HEK293 (cell line): ENCODE measurements around the gene RHEX.

Source experiments
- CTCF ChIA-PET: fragments of 350-600 bp; formaldehyde crosslinking; extraction: SDS; loops from one replicate; lab custom pipeline; 2021; ENCODE audit warnings: antibody characterized with exemption; lab: Yijun Ruan, JAX
- POLR2A ChIA-PET: fragments of 300-600 bp; formaldehyde crosslinking; extraction: SDS; loops from one replicate; lab custom pipeline; 2020; ENCODE audit warnings: antibody characterized with exemption, inconsistent platforms; lab: Yijun Ruan, JAX
- H3K27ac ChIP-seq: fragments of 200-500 bp; sonication (Bioruptor generic); 2 replicates; pipeline ENCODE4 v1.5.1; 2014; ENCODE audit warnings: low read depth, low read length, control low read depth, inconsistent platforms; ENCODE audit errors: extremely low read depth
- H3K36me3 ChIP-seq, 2 experiments: fragments of 200-500 bp in 1 of 2; sonication (Bioruptor generic) in 1 of 2; 1 replicate in 1 of 2; 2 replicates in 1 of 2; pipeline ENCODE4 v1.5.1; 2014 to 2017; ENCODE audit warnings: inconsistent platforms in 2 of 2, low read length in 2 of 2; ENCODE audit not compliant: control insufficient read depth in 2 of 2, insufficient read depth in 1 of 2
- H3K4me1 ChIP-seq: fragments of 200-500 bp; sonication (Bioruptor generic); 2 replicates; pipeline ENCODE4 v1.5.1; 2014; ENCODE audit warnings: mild to moderate bottlenecking, low read length, inconsistent platforms; ENCODE audit not compliant: control insufficient read depth, insufficient read depth
- H3K4me3 ChIP-seq: 2 replicates; pipeline ENCODE4 v1.5.1; 2011; ENCODE audit warnings: low read depth, mild to moderate bottlenecking, control low read depth, low read length, moderate library complexity
- H3K9me3 ChIP-seq: fragments of 200-500 bp; sonication (Bioruptor generic); 2 replicates; pipeline ENCODE4 v1.5.1; 2014; ENCODE audit warnings: low read depth, low read length, inconsistent platforms; ENCODE audit not compliant: control insufficient read depth, insufficient read depth
- EGR2 ChIP-seq: fragments of 450-650 bp; formaldehyde crosslinking; IDR thresholded peaks from 2 replicates; pipeline ENCODE4 v1.5.1; 2016; ENCODE audit warnings: low read depth, missing biosample characterization, missing genetic modification characterization
- GFI1B ChIP-seq: fragments of 450-650 bp; formaldehyde crosslinking; IDR thresholded peaks from 2 replicates; pipeline ENCODE4 v1.5.1; 2016; ENCODE audit warnings: missing biosample characterization, missing genetic modification characterization
- GLIS1 ChIP-seq: fragments of 450-650 bp; formaldehyde crosslinking; IDR thresholded peaks from 2 replicates; pipeline ENCODE4 v1.5.1; 2016; ENCODE audit warnings: missing biosample characterization, missing genetic modification characterization
- HOXA7 ChIP-seq: sonication (generic); formaldehyde crosslinking; IDR thresholded peaks from 2 replicates; pipeline ENCODE4 v1.8.1; 2022; ENCODE audit warnings: missing genetic modification reagents, borderline replicate concordance
- KLF9 ChIP-seq: fragments of 450-650 bp; formaldehyde crosslinking; IDR thresholded peaks from 2 replicates; pipeline ENCODE4 v1.5.1; 2016; ENCODE audit warnings: missing biosample characterization, missing genetic modification characterization, low read depth
- WT1 ChIP-seq: fragments of 450-650 bp; formaldehyde crosslinking; IDR thresholded peaks from 2 replicates; pipeline ENCODE4 v1.5.1; 2016; ENCODE audit warnings: missing biosample characterization, missing genetic modification characterization
- ZEB2 ChIP-seq: fragments of 450-650 bp; formaldehyde crosslinking; IDR thresholded peaks from 2 replicates; pipeline ENCODE4 v1.5.1; 2016; ENCODE audit warnings: missing biosample characterization, missing genetic modification characterization
- ZFP69B ChIP-seq: fragments of 450-650 bp; formaldehyde crosslinking; IDR thresholded peaks from 2 replicates; pipeline ENCODE4 v1.5.1; 2016; ENCODE audit warnings: missing biosample characterization, missing genetic modification characterization
- ZNF10 ChIP-seq: fragments of 450-650 bp; formaldehyde crosslinking; IDR thresholded peaks from 2 replicates; pipeline ENCODE4 v1.5.1; 2017; ENCODE audit warnings: missing biosample characterization, missing genetic modification characterization
- ZNF140 ChIP-seq: fragments of 450-650 bp; formaldehyde crosslinking; IDR thresholded peaks from 2 replicates; pipeline ENCODE4 v1.5.1; 2016; ENCODE audit warnings: missing biosample characterization, missing genetic modification characterization
- ZNF2 ChIP-seq: fragments of 450-650 bp; formaldehyde crosslinking; IDR thresholded peaks from 2 replicates; pipeline ENCODE4 v1.5.1; 2016; ENCODE audit warnings: missing biosample characterization, missing genetic modification characterization
- ZNF23 ChIP-seq: fragments of 450-650 bp; formaldehyde crosslinking; IDR thresholded peaks from 2 replicates; pipeline ENCODE4 v1.5.1; 2016; ENCODE audit warnings: missing biosample characterization, missing genetic modification characterization, borderline replicate concordance
- ZNF266 ChIP-seq: fragments of 450-650 bp; formaldehyde crosslinking; IDR thresholded peaks from 2 replicates; pipeline ENCODE4 v1.5.1; 2016; ENCODE audit warnings: missing biosample characterization, missing genetic modification characterization, low read depth
- ZNF394 ChIP-seq: fragments of 450-650 bp; formaldehyde crosslinking; IDR thresholded peaks from 2 replicates; pipeline ENCODE4 v1.5.1; 2016; ENCODE audit warnings: missing biosample characterization, missing genetic modification characterization, mild to moderate bottlenecking, moderate library complexity, borderline replicate concordance
- ZNF473 ChIP-seq: fragments of 450-650 bp; formaldehyde crosslinking; IDR thresholded peaks from 2 replicates; pipeline ENCODE4 v1.5.1; 2017; ENCODE audit warnings: missing biosample characterization, missing genetic modification characterization
- ZNF530 ChIP-seq: fragments of 450-650 bp; formaldehyde crosslinking; IDR thresholded peaks from 2 replicates; pipeline ENCODE4 v1.5.1; 2016; ENCODE audit warnings: low read depth, missing biosample characterization, missing genetic modification characterization
- ZNF548 ChIP-seq: fragments of 450-650 bp; formaldehyde crosslinking; IDR thresholded peaks from 2 replicates; pipeline ENCODE4 v1.5.1; 2016; ENCODE audit warnings: missing biosample characterization, missing genetic modification characterization
- ZNF629 ChIP-seq: fragments of 450-650 bp; formaldehyde crosslinking; IDR thresholded peaks from 2 replicates; pipeline ENCODE4 v1.5.1; 2017; ENCODE audit warnings: missing biosample characterization, missing genetic modification characterization
- ZNF785 ChIP-seq: fragments of 450-650 bp; formaldehyde crosslinking; IDR thresholded peaks from 2 replicates; pipeline ENCODE4 v1.5.1; 2016; ENCODE audit warnings: missing biosample characterization, missing genetic modification characterization
- TF ChIP-seq, protein P1 (sequence below): fragments of 450-650 bp; formaldehyde crosslinking; IDR thresholded peaks from 2 replicates; pipeline ENCODE4 v1.5.1; 2016; ENCODE audit warnings: missing biosample characterization, missing genetic modification characterization
- TF ChIP-seq, protein P2 (sequence below): fragments of 450-650 bp; formaldehyde crosslinking; IDR thresholded peaks from 2 replicates; pipeline ENCODE4 v1.5.1; 2016; ENCODE audit warnings: missing biosample characterization, missing genetic modification characterization
- TF ChIP-seq, protein P3 (sequence below): fragments of 450-650 bp; formaldehyde crosslinking; IDR thresholded peaks from 2 replicates; pipeline ENCODE4 v1.5.1; 2017; ENCODE audit warnings: missing biosample characterization, missing genetic modification characterization
- TF ChIP-seq, protein P4 (sequence below): fragments of 450-650 bp; formaldehyde crosslinking; IDR thresholded peaks from 2 replicates; pipeline ENCODE4 v1.5.1; 2017; ENCODE audit warnings: missing biosample characterization, mild to moderate bottlenecking, missing genetic modification characterization, moderate library complexity
- TF ChIP-seq, protein P5 (sequence below): fragments of 450-650 bp; formaldehyde crosslinking; IDR thresholded peaks from 2 replicates; pipeline ENCODE4 v1.5.0; 2017; ENCODE audit warnings: missing biosample characterization, missing genetic modification characterization, borderline replicate concordance

RHEX gene

DNA sequence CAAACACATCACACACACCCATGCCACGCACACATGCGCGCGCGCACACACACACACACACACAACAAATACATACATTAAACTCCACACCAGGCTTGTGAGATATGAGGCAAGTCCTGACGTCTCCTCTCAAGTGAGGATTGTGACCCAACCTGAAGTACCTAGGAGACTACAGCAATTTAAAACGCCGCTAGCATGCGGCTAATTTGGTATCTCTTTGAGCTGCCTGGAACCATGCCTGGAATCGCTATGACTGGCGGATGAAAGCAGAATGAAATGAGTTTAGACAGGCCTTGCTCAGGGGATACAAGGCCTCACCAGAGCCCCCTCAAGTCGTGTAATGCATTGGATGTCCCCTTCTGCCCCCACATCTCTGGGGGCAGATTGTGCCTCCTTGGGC lies 48.1 kb upstream of the RHEX start:
- Histone ChIP-seq H3K27ac (no peak overlapping the region), H3K9me3 (no peaks in the 10 kb centered on the region), H3K4me1 (no peaks in the 10 kb centered on the region), H3K4me3 (no peak overlapping the region), H3K36me3 (no peaks in the 10 kb centered on the region)
- ChIA-PET POLR2A (no interaction called here), CTCF (interaction anchor here (1.4 kb wide), 1 partner anchor 18 kb away, joined by 4 read pairs; no protein-coding TSS in a partner anchor)
- TF ChIP-seq KLF9 (tag by site-specific recombination) (no peak), ZNF473 (tag by site-specific recombination) (no peak), ZNF23 (tag by site-specific recombination) (no peak), GFI1B (no peak), HOXA7 (CRISPR knock-in tag) (no peak), ZNF548 (tag by site-specific recombination) (no peak), ZEB2 (tag by site-specific recombination) (no peak), ZNF530 (tag by site-specific recombination) (no peak)
- TF ChIP-seq, protein P1, sequence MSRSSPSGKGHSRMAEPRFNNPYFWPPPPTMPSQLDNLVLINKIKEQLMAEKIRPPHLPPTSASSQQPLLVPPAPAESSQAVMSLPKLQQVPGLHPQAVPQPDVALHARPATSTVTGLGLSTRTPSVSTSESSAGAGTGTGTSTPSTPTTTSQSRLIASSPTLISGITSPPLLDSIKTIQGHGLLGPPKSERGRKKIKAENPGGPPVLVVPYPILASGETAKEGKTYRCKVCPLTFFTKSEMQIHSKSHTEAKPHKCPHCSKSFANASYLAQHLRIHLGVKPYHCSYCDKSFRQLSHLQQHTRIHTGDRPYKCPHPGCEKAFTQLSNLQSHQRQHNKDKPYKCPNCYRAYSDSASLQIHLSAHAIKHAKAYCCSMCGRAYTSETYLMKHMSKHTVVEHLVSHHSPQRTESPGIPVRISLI: no peak
- TF ChIP-seq, protein P2, sequence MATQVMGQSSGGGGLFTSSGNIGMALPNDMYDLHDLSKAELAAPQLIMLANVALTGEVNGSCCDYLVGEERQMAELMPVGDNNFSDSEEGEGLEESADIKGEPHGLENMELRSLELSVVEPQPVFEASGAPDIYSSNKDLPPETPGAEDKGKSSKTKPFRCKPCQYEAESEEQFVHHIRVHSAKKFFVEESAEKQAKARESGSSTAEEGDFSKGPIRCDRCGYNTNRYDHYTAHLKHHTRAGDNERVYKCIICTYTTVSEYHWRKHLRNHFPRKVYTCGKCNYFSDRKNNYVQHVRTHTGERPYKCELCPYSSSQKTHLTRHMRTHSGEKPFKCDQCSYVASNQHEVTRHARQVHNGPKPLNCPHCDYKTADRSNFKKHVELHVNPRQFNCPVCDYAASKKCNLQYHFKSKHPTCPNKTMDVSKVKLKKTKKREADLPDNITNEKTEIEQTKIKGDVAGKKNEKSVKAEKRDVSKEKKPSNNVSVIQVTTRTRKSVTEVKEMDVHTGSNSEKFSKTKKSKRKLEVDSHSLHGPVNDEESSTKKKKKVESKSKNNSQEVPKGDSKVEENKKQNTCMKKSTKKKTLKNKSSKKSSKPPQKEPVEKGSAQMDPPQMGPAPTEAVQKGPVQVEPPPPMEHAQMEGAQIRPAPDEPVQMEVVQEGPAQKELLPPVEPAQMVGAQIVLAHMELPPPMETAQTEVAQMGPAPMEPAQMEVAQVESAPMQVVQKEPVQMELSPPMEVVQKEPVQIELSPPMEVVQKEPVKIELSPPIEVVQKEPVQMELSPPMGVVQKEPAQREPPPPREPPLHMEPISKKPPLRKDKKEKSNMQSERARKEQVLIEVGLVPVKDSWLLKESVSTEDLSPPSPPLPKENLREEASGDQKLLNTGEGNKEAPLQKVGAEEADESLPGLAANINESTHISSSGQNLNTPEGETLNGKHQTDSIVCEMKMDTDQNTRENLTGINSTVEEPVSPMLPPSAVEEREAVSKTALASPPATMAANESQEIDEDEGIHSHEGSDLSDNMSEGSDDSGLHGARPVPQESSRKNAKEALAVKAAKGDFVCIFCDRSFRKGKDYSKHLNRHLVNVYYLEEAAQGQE (tag by site-specific recombination): no peak
- TF ChIP-seq, protein P3, sequence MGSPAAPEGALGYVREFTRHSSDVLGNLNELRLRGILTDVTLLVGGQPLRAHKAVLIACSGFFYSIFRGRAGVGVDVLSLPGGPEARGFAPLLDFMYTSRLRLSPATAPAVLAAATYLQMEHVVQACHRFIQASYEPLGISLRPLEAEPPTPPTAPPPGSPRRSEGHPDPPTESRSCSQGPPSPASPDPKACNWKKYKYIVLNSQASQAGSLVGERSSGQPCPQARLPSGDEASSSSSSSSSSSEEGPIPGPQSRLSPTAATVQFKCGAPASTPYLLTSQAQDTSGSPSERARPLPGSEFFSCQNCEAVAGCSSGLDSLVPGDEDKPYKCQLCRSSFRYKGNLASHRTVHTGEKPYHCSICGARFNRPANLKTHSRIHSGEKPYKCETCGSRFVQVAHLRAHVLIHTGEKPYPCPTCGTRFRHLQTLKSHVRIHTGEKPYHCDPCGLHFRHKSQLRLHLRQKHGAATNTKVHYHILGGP: no peak

DNA sequence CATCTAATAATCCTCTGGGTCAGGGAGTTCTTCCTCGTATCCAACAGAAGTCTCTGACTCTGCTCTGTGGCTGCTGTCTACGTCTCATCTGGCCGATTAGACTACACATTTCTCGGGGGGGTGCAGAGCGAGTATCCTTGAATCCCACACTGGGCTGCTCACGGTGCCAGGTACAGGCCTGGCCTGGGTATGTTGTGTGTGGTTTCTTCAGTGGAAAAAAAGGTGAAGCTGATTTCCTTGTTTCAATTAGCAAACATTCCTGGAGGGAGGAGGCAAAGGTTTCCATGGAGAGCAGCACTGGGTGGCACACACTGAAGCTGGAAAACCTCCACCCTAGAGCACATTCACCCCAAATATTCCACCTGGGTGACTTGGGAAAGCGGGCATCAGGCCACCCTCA lies 47.7 kb upstream of the RHEX start:
- H3K9me3 ChIP-seq: no peaks in the 10 kb centered on the region
- no peak overlapping the region for H3K4me3 ChIP-seq
- no peaks in the 10 kb centered on the region for H3K36me3 ChIP-seq
- H3K27ac ChIP-seq: no peak overlapping the region
- no peaks in the 10 kb centered on the region for H3K4me1 ChIP-seq
- no peak for TF ChIP-seq GLIS1 (tag by site-specific recombination)
- TF ChIP-seq ZNF266 (tag by site-specific recombination): no peak
- no peak for TF ChIP-seq ZNF10
- TF ChIP-seq ZNF140 (tag by site-specific recombination): no peak
- TF ChIP-seq EGR2 (tag by site-specific recombination): no peak
- TF ChIP-seq, protein P4, sequence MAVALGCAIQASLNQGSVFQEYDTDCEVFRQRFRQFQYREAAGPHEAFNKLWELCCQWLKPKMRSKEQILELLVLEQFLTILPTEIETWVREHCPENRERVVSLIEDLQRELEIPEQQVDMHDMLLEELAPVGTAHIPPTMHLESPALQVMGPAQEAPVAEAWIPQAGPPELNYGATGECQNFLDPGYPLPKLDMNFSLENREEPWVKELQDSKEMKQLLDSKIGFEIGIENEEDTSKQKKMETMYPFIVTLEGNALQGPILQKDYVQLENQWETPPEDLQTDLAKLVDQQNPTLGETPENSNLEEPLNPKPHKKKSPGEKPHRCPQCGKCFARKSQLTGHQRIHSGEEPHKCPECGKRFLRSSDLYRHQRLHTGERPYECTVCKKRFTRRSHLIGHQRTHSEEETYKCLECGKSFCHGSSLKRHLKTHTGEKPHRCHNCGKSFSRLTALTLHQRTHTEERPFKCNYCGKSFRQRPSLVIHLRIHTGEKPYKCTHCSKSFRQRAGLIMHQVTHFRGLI (tag by site-specific recombination): no peak
- TF ChIP-seq ZNF2 (tag by site-specific recombination): no peak
- no peak for TF ChIP-seq ZNF394
- TF ChIP-seq WT1 (tag by site-specific recombination): no peak
- no peak for TF ChIP-seq ZFP69B (tag by site-specific recombination)
- TF ChIP-seq GFI1B: no peak
- TF ChIP-seq, protein P5, sequence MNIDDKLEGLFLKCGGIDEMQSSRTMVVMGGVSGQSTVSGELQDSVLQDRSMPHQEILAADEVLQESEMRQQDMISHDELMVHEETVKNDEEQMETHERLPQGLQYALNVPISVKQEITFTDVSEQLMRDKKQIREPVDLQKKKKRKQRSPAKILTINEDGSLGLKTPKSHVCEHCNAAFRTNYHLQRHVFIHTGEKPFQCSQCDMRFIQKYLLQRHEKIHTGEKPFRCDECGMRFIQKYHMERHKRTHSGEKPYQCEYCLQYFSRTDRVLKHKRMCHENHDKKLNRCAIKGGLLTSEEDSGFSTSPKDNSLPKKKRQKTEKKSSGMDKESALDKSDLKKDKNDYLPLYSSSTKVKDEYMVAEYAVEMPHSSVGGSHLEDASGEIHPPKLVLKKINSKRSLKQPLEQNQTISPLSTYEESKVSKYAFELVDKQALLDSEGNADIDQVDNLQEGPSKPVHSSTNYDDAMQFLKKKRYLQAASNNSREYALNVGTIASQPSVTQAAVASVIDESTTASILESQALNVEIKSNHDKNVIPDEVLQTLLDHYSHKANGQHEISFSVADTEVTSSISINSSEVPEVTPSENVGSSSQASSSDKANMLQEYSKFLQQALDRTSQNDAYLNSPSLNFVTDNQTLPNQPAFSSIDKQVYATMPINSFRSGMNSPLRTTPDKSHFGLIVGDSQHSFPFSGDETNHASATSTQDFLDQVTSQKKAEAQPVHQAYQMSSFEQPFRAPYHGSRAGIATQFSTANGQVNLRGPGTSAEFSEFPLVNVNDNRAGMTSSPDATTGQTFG (tag by site-specific recombination): no peak
- no peak for TF ChIP-seq ZNF629 (tag by site-specific recombination)
- no peak for TF ChIP-seq ZNF785
- CTCF ChIA-PET: interaction anchor here (1.4 kb wide), 1 partner anchor 18 kb away, joined by 4 read pairs; no protein-coding TSS in a partner anchor
- POLR2A ChIA-PET: no interaction called here
